AG09319 (cell line): Measurements from ENCODE around the gene PRKAG2.
"Not testable (repeated sequence)": the region's sequence is repeated elsewhere in the genome, so short reads cannot be mapped to it uniquely, and the experiment has no call there.

Source experiments
- DNase-seq: peaks from one replicate; pipeline ENCODE4 v3.0.0-alpha.2; 2010; ENCODE audit warnings: low read depth; ENCODE audit errors: extremely low read depth
- CTCF ChIP-seq: IDR thresholded peaks from 2 replicates; pipeline ENCODE4 v1.5.1; 2011; ENCODE audit warnings: low read depth, mild to moderate bottlenecking, inconsistent platforms, low read length, moderate library complexity

Gene PRKAG2

GRCh38 chr7:151831606-151832005 is 45.3 kb downstream of the PRKAG2 start:
- no peak for TF ChIP-seq CTCF
- no peak for DNase-seq

- DNase-seq, result no peak
- TF ChIP-seq CTCF, result no peak
Measured at GRCh38 chr7:151830121-151830830, 46.6 kb downstream of the PRKAG2 start.

- DNase-seq, result no peak
- no peak for TF ChIP-seq CTCF
Measured at GRCh38 chr7:151829707-151830106, 47.2 kb downstream of the PRKAG2 start.

GRCh38 chr7:151827620-151828019 is 49.3 kb downstream of the PRKAG2 start:
- no peak for TF ChIP-seq CTCF
- DNase-seq, result no peak

- not testable (repeated sequence) for DNase-seq
Measured at GRCh38 chr7:151826316-151826715, 50.6 kb downstream of the PRKAG2 start.

- TF ChIP-seq CTCF, result no peak
- DNase-seq, result no peak
Measured at GRCh38 chr7:151825721-151826120, 51.2 kb downstream of the PRKAG2 start.

- DNase-seq, result no peak
- no peak for TF ChIP-seq CTCF
Measured at GRCh38 chr7:151824373-151824933, 52.5 kb downstream of the PRKAG2 start.
